AG09319 (cell line): ENCODE data around the gene LIMCH1.

Source experiments
- DNase-seq: peaks from one replicate; pipeline ENCODE4 v3.0.0-alpha.2; 2010; ENCODE audit warnings: low read depth; ENCODE audit errors: extremely low read depth
- CTCF ChIP-seq: IDR thresholded peaks from 2 replicates; pipeline ENCODE4 v1.5.1; 2011; ENCODE audit warnings: low read depth, mild to moderate bottlenecking, inconsistent platforms, low read length, moderate library complexity

The LIMCH1 gene

GRCh38 chr4:41746440-41747229, 208.7 kb downstream of the LIMCH1 start:
- DNase-seq = no peak
- no peak for TF ChIP-seq CTCF

- no peak for TF ChIP-seq CTCF
- DNase-seq = no peak
These were observed 209.5 kb downstream of the LIMCH1 start for GRCh38 chr4:41747230-41748055.

DNA sequence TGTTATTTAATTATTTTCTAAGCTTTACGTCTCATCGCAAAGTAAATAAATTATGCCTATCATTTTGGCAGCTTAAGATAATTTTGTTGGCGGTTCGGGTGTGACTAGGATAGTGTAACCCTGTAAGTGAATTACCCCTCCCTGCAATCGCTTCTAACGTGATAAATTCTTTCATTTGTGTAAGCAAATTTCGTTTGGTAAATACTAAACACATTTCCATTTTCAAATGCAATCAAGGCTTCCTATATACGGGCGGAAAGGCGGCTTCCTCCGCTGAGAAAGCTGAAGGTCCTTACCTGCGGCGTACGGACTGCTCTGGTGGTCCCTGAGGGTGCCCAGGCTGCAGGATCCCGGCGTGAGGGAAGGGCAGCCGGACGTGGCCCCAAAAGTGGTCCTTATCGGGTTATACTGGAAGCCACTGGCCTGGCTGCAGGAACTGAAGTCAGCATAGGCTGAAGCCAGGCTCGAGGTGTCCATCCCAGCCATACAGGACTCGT, 210.2 kb downstream of the LIMCH1 start:
- DNase-seq = no peak
- no peak for TF ChIP-seq CTCF

GRCh38 chr4:41748571-41749475, 210.9 kb downstream of the LIMCH1 start, which contains the start of gene PHOX2B:
TSS of gene PHOX2B (minus strand) at chr4:41748725. CDS start at chr4:41748610, 115 bp downstream.
- DNase-seq = no peak
- no peak for TF ChIP-seq CTCF

- DNase-seq = no peak
- TF ChIP-seq CTCF = no peak
These were observed 211.7 kb downstream of the LIMCH1 start for GRCh38 chr4:41749631-41750039.
